Measurements from ENCODE around the gene OPCML.

Gene OPCML

DNA sequence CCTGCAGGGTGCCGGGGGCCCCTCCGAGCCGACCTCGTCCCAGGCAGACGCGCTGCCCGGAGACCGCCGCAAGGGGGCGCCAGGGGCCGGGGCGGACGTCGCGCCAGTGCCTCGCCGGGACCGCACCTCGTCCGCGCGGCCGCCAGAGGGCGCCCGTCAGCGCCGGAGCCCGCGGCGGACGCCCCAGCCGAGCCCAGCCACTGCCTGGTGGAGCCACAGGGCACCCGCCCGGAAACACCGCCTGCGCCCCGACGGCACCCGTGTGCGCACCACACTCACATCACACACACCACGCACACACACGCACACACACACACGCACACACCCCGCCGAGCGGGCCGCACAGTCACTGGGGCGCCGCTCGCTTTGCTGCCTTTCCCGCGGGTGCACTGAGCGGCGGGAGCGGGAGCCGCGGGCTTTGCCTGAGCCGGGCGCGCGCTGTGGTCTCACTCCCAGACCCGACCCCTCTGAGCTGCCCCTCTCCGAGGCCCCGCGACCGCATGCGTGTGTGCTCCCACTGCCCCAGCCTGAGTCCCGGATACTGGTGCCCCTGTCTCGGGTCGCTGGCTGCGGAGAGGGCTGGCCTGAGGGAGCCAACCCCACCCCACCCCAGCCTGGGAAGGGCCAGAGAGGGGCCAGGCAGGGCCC lies 449.3 kb downstream of the OPCML start:
- ChIA-PET POLR2A (no interaction called here), CTCF (interaction anchor here (0.9 to 7.8 kb wide), 5 partner anchors 9 to 753 kb away, joined by 3 to 65 read pairs (median 4); no protein-coding TSS in a partner anchor)
- peak; percentile 88 for DNase-seq (ENCODE audit: extremely low spot score)
- TF ChIP-seq, protein P1, sequence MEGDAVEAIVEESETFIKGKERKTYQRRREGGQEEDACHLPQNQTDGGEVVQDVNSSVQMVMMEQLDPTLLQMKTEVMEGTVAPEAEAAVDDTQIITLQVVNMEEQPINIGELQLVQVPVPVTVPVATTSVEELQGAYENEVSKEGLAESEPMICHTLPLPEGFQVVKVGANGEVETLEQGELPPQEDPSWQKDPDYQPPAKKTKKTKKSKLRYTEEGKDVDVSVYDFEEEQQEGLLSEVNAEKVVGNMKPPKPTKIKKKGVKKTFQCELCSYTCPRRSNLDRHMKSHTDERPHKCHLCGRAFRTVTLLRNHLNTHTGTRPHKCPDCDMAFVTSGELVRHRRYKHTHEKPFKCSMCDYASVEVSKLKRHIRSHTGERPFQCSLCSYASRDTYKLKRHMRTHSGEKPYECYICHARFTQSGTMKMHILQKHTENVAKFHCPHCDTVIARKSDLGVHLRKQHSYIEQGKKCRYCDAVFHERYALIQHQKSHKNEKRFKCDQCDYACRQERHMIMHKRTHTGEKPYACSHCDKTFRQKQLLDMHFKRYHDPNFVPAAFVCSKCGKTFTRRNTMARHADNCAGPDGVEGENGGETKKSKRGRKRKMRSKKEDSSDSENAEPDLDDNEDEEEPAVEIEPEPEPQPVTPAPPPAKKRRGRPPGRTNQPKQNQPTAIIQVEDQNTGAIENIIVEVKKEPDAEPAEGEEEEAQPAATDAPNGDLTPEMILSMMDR (IDR thresholded peaks at IDR 0.05; ENCODE audit: control extremely low read depth, extremely low read depth, low read depth, missing control alignments) = peak; percentile 93

DNA sequence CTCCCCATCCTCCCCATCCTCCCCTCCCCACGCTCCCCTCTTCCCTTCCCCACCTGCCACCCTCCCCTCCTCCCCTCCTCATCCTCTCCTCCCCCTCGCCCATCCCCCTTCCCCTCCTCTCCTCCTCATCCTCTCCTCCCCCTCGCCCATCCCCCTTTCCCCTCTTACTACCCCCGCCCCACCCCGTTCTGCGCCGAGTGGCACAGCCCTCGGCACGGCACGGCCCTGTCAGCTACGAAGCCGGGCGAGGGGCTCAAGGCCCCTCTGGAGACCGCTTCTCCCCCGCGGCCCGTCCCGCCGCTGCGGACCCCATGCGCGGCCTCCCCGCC lies 449.9 kb downstream of the OPCML start:
- ChIA-PET CTCF (interaction anchor here (0.5 to 7.8 kb wide), 5 partner anchors 9 to 754 kb away, joined by 3 to 65 read pairs (median 4); no protein-coding TSS in a partner anchor), POLR2A (no interaction called here)
- DNase-seq (ENCODE audit: extremely low spot score) = no peak
- TF ChIP-seq, protein P1 (IDR thresholded peaks at IDR 0.05; ENCODE audit: control extremely low read depth, extremely low read depth, low read depth, missing control alignments) = no peak

DNA sequence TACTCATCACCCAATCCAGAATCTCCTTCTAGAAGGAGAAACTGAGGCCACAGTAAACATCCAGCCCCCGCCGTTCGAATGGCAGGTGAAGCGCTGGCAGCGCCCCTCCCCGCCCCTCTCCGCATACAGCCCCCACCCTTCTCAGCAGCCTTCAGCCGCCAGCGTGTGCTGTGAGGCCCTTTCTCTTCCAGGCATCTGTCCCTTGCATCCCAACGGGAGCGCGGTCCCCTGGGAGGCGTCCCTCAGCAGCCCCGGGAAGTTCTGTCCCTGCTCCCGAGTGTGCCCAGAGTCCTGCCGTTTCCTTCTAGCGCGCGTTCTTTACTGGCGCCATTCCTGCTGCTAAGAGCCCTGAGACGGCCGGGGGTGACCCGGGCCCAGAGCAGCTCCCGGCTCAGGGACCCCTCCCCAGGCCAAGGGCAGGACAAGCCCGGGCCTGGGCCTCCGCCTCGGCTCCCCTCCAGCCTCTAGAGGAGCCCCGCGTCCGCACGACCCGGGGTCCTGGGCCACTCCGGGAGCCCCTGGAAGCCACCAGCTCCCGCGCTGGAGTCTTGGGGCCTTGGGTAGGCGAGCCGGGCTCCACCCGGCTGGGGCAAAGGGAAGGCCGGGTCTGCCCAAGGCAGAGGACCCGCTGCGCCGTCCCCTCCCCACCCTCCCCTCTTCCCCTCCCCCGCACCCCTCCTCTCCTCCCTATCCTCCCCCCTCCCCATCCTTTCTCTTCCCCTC lies 450.4 kb downstream of the OPCML start:
- TF ChIP-seq, protein P1 (IDR thresholded peaks at IDR 0.05; ENCODE audit: control extremely low read depth, extremely low read depth, low read depth, missing control alignments) = no peak
- no peak for DNase-seq (ENCODE audit: extremely low spot score)
- POLR2A ChIA-PET = no interaction called here
- CTCF ChIA-PET = interaction anchor here (0.5 to 7.8 kb wide), 6 partner anchors 8 to 754 kb away, joined by 3 to 65 read pairs (median 4); no protein-coding TSS in a partner anchor

DNA sequence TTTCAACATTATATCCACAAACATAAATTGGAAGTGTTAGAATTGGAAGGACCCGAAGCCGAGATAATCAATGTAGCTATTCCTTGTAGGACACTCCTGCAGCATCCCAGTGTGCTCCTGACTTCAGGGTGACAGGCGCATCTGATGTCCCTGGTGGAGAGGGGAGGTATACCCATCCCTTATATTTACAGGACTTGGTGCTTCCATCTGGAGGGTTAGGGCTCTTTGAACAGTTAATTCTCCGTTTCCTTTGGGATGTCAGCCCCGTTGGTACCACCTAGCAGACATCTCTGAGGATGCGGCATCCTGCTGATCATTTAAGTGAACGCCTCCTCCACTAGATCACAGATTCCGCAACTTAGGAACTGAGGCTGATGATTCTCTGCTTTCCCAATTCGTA lies 451.3 kb downstream of the OPCML start:
- TF ChIP-seq, protein P1 (IDR thresholded peaks at IDR 0.05; ENCODE audit: control extremely low read depth, extremely low read depth, low read depth, missing control alignments) = no peak
- no peak for DNase-seq (ENCODE audit: extremely low spot score)
- CTCF ChIA-PET = interaction anchor here (2.2 to 7.8 kb wide), 2 partner anchors 11 to 755 kb away, joined by 11 to 65 read pairs; no protein-coding TSS in a partner anchor
- POLR2A ChIA-PET = no interaction called here

DNA sequence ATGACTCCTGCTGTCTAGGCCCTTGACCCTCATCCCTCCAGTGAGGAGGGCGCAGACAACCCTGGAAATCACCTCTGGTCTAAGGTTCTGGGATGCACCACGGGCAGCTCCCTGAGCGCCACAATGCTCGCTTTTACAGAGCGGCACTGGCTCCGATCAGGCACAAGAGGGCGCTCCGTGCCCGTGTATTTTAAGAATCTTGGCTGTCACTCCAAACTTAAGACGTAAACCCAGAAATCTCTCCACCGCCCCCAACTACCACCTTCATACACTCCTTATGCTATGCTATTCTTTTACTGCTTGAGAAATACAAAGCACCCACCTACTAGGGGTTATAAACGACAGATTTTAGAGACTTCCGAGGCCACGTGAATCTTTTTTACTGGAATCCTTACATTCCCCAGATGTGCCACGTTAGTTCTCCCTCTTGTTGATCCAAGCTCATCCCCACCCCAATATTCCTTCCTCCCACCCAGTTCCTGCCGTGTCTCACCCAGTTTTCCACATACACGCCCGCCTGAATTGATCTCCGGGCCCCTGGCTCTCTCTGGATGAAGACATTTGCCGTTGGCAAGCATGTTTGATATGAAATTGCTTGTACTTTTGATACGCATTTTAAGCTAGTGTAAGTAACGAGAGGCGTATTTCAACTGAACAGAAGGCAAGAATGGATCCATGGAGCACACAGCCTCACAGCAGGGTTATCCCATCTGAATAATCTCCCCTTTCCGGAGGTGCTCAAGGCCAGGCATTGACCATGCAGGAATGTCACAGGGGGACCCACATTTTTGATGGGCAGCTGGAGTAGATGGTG lies 453.5 kb downstream of the OPCML start:
- CTCF ChIA-PET = interaction anchor here (0.6 to 7.8 kb wide), 12 partner anchors 8 to 764 kb away, joined by 3 to 65 read pairs (median 4); no protein-coding TSS in a partner anchor
- POLR2A ChIA-PET = no interaction called here
- TF ChIP-seq, protein P1 (IDR thresholded peaks at IDR 0.05; ENCODE audit: control extremely low read depth, extremely low read depth, low read depth, missing control alignments) = peak; percentile 85
- DNase-seq (ENCODE audit: extremely low spot score) = peak; percentile 61

DNA sequence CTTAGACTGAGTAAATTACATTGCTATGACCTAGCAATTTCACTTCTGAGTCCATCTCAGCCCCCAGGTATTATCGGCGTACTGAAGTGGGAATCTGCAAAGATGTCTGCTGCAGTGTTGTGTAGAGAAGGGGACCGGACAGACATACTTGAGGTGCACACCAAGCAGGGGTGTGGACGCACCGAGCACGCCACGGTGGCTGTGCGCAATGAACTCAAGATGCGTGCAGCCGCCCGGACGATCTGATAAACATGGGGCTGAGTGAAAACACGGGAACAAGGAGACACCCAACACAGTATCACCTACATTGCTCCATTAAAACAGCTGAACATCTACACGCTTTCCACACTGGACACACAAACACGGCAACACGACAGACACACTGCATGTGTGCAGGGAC lies 454.3 kb downstream of the OPCML start:
- ChIA-PET CTCF (interaction anchor here (0.6 to 7.8 kb wide), 10 partner anchors 8 to 765 kb away, joined by 3 to 65 read pairs (median 4); no protein-coding TSS in a partner anchor), POLR2A (no interaction called here)
- TF ChIP-seq, protein P1 (IDR thresholded peaks at IDR 0.05; ENCODE audit: control extremely low read depth, extremely low read depth, low read depth, missing control alignments) = no peak
- no peak for DNase-seq (ENCODE audit: extremely low spot score)
